SK-N-SH (cell line): ENCODE measurements around the gene S100A16. TPM values are rescaled to one million over a fixed set of nuclear protein-coding genes. Genes with fewer than 3 reads are reported as not detected.

ENCODE experiments used
- CTCF ChIA-PET: fragments of 300-600, 350-600 bp; formaldehyde crosslinking; extraction: SDS; loops from one replicate; lab custom pipeline; 2021; lab: Yijun Ruan, JAX
- POLR2A ChIA-PET: fragments of 350-600 bp; sonication (Branson Sonifier 250); formaldehyde crosslinking; extraction: SDS; loops from one replicate; lab custom pipeline; 2020; ENCODE audit warnings: antibody characterized with exemption, inconsistent platforms; lab: Yijun Ruan, JAX
- DNase-seq: peaks from one replicate; pipeline ENCODE4 v3.0.0; 2012
- H2AFZ ChIP-seq: fragments of 200-600 bp; sonication (generic); 2 replicates; pipeline ENCODE4 v1.8.1; 2016; ENCODE audit warnings: antibody characterized with exemption, mild to moderate bottlenecking, low read depth
- H3F3A ChIP-seq: fragments of 200-600 bp; sonication (generic); replicated peaks from 2 replicates; pipeline ENCODE3; 2016; ENCODE audit warnings: antibody characterized with exemption, mild to moderate bottlenecking; ENCODE audit not compliant: insufficient read depth
- H3K27ac ChIP-seq, 2 experiments: fragments of 200-500 bp in 1 of 2; fragments of 200-600 bp in 1 of 2; sonication (Bioruptor generic) in 1 of 2; sonication (generic), shearing (Covaris generic) in 1 of 2; 2 replicates each; pipeline versions ENCODE4 v1.5.1 to v1.6.1; 2014 to 2016; ENCODE audit warnings: low read depth in 2 of 2, inconsistent platforms in 1 of 2, low read length in 1 of 2, mild to moderate bottlenecking in 1 of 2, mixed read lengths in 1 of 2
- H3K27me3 ChIP-seq: fragments of 200-600 bp; sonication (generic), shearing (Covaris generic); 2 replicates; pipeline ENCODE4 v1.6.1; 2016; ENCODE audit warnings: mixed run types; ENCODE audit not compliant: insufficient read depth
- H3K36me3 ChIP-seq, 2 experiments: fragments of 200-500 bp in 1 of 2; fragments of 200-600 bp in 1 of 2; sonication (Bioruptor generic) in 1 of 2; sonication (generic) in 1 of 2; replicated peaks in 1 of 2; 2 replicates each; pipeline versions ENCODE3 to v1.5.1; 2014 to 2016; ENCODE audit warnings: low read length in 1 of 2, mild to moderate bottlenecking in 1 of 2; ENCODE audit not compliant: insufficient read depth in 2 of 2, control insufficient read depth in 1 of 2
- H3K4me1 ChIP-seq, 2 experiments: fragments of 200-500 bp in 1 of 2; fragments of 200-600 bp in 1 of 2; sonication (Bioruptor generic) in 1 of 2; sonication (generic), shearing (Covaris generic) in 1 of 2; 2 replicates each; pipeline versions ENCODE4 v1.5.1 to v1.6.1; 2014 to 2016; ENCODE audit warnings: low read depth in 1 of 2, low read length in 1 of 2, mixed run types in 1 of 2; ENCODE audit not compliant: insufficient read depth in 2 of 2, control insufficient read depth in 1 of 2
- H3K4me2 ChIP-seq: fragments of 200-600 bp; sonication (generic), shearing (Covaris generic); 2 replicates; pipeline ENCODE4 v1.6.1; 2017; ENCODE audit warnings: mixed run types
- H3K4me3 ChIP-seq, 2 experiments: fragments of 200-500 bp in 1 of 2; fragments of 200-600 bp in 1 of 2; sonication (Bioruptor generic) in 1 of 2; sonication (generic), shearing (Covaris generic) in 1 of 2; 2 replicates each; pipeline versions ENCODE4 v1.5.1 to v1.8.1; 2014 to 2016; ENCODE audit warnings: low read depth in 2 of 2, inconsistent platforms in 1 of 2, low read length in 1 of 2, mild to moderate bottlenecking in 1 of 2, mixed read lengths in 1 of 2, moderate library complexity in 1 of 2
- H3K79me2 ChIP-seq: fragments of 200-600 bp; sonication (generic); 2 replicates; pipeline ENCODE4 v1.8.1; 2017; ENCODE audit warnings: mild to moderate bottlenecking; ENCODE audit not compliant: insufficient read depth
- H3K9ac ChIP-seq: fragments of 200-600 bp; sonication (generic); 2 replicates; pipeline ENCODE4 v1.6.1; 2017; ENCODE audit warnings: mixed run types
- H3K9me2 ChIP-seq: fragments of 200-600 bp; sonication (generic); 2 replicates; pipeline ENCODE4 v1.6.1; 2017; ENCODE audit warnings: mixed run types
- H3K9me3 ChIP-seq: fragments of 200-600 bp; sonication (generic); 2 replicates; pipeline ENCODE4 v1.6.1; 2017; ENCODE audit warnings: mixed run types, mild to moderate bottlenecking, moderate library complexity
- H4K20me1 ChIP-seq: fragments of 200-600 bp; sonication (generic); 2 replicates; pipeline ENCODE4 v1.6.1; 2017; ENCODE audit warnings: mild to moderate bottlenecking, mixed run types; ENCODE audit not compliant: insufficient read depth
- EP300 ChIP-seq, 2 experiments: IDR thresholded peaks; 2 replicates each; pipeline versions ENCODE4 v1.4.0 to v1.6.1; 2012; ENCODE audit warnings: borderline replicate concordance in 1 of 2, low read depth in 1 of 2, low read length in 1 of 2
- FOSL2 ChIP-seq: IDR thresholded peaks from 2 replicates; pipeline ENCODE4 v1.4.0; 2012; ENCODE audit warnings: low read depth, mild to moderate bottlenecking, moderate library complexity, borderline replicate concordance
- FOXJ3 ChIP-seq: sonication (generic); formaldehyde crosslinking; IDR thresholded peaks from 2 replicates; pipeline ENCODE4 v1.5.1; 2020; ENCODE audit warnings: mild to moderate bottlenecking, missing genetic modification reagents
- FOXM1 ChIP-seq: IDR thresholded peaks from 2 replicates; pipeline ENCODE4 v1.4.0; 2012; ENCODE audit warnings: low read depth, mild to moderate bottlenecking
- GABPA ChIP-seq: IDR thresholded peaks from 2 replicates; pipeline ENCODE4 v1.4.0; 2012; ENCODE audit warnings: low read depth, mild to moderate bottlenecking
- GATA2 ChIP-seq: sonication (generic); formaldehyde crosslinking; IDR thresholded peaks from 2 replicates; pipeline ENCODE4 v1.5.0; 2020; ENCODE audit warnings: mild to moderate bottlenecking, missing genetic modification reagents
- MEF2A ChIP-seq: IDR thresholded peaks from 2 replicates; pipeline ENCODE4 v1.4.0; 2012; ENCODE audit warnings: low read depth, borderline replicate concordance
- NRF1 ChIP-seq: IDR thresholded peaks from 2 replicates; pipeline ENCODE4 v1.6.1; 2012; ENCODE audit warnings: low read depth, mild to moderate bottlenecking, low read length
- POLR2AphosphoS5 ChIP-seq: IDR thresholded peaks from 2 replicates; pipeline ENCODE4 v1.6.1; 2012; ENCODE audit warnings: low read depth, low read length
- RAD21 ChIP-seq: IDR thresholded peaks from 2 replicates; pipeline ENCODE4 v1.6.1; 2012; ENCODE audit warnings: mild to moderate bottlenecking, low read length
- SMC3 ChIP-seq: IDR thresholded peaks from 2 replicates; pipeline ENCODE4 v1.6.1; 2012; ENCODE audit warnings: low read depth, low read length, improper control_type of control experiment
- TAF1 ChIP-seq: IDR thresholded peaks from 2 replicates; pipeline ENCODE4 v1.6.1; 2012; ENCODE audit warnings: low read depth, mild to moderate bottlenecking, low read length, moderate library complexity, borderline replicate concordance
- TCF12 ChIP-seq: IDR thresholded peaks from 2 replicates; pipeline ENCODE4 v1.4.0; 2012
- TEAD4 ChIP-seq: IDR thresholded peaks from 2 replicates; pipeline ENCODE4 v1.4.0; 2012; ENCODE audit warnings: mild to moderate bottlenecking, borderline replicate concordance; ENCODE audit not compliant: insufficient read depth
- YY1 ChIP-seq: IDR thresholded peaks from 2 replicates; pipeline ENCODE4 v1.4.0; 2012; ENCODE audit warnings: low read depth, mild to moderate bottlenecking
- WGBS: methylation state at CpG from one replicate; pipeline ENCODE4 v1.1.6; 2017; ENCODE audit warnings: low lambda C conversion rate; 5-methylcytosine and 5-hydroxymethylcytosine counted together
- polyA plus RNA-seq, 3 experiments: library from polyadenylated mRNA; depleted of rRNA; stranded (reverse); fragments of >200 nt; gene quantifications; 2 replicates each; pipeline ENCODE4 v1.2.3, GENCODE V29; 2012
- TF ChIP-seq, protein P1 (sequence below): IDR thresholded peaks from 2 replicates; pipeline ENCODE4; 2012
- TF ChIP-seq, protein P2 (sequence below): fragments of 200-600 bp; sonication (generic); IDR thresholded peaks from 2 replicates; pipeline ENCODE4 v1.6.1; 2017; ENCODE audit warnings: antibody characterized with exemption, mild to moderate bottlenecking, moderate library complexity
- TF ChIP-seq, protein P3 (sequence below): IDR thresholded peaks from 2 replicates; pipeline ENCODE4 v1.4.0; 2012; ENCODE audit warnings: low read depth
- TF ChIP-seq, protein P4 (sequence below): IDR thresholded peaks from 2 replicates; pipeline ENCODE4 v1.4.0; 2012; ENCODE audit warnings: low read depth, borderline replicate concordance

The S100A16 gene
- polyA plus RNA-seq, 1 of the 3 experiments (the other 2 are of a cell fraction) = 512 TPM

DNA sequence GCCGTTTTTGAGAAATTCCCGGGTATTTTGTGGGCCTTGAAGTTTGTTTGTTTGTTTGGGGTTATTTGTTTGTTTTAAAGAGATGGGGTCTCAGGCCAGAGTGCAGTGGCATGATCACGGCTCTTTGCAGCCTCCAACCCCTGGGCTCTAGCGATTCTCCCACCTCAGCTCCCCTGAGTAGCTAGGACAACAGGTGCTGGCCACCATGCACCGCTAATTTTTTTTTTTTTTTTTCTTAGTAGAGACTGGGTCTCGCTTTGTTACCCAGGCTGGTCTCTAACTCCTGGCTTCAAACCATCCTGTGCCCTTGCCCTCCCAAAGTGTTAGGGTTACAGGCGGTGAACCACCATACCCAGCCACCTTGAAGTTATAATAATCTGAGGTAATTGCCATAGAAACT, 22.9 kb upstream of the S100A16 start:
- Histone ChIP-seq H3K9me2 (no peaks in the 10 kb centered on the region), H3K27me3 (no peaks in the 10 kb centered on the region), H4K20me1 (peaks cover 3% of the 10 kb centered on the region; the same call in 1 of the 2 replicates), H3F3A (peaks cover 24% of the 10 kb centered on the region), H3K9me3 (no peaks in the 10 kb centered on the region), H3K4me2 (peak overlapping the region; percentile 88), H3K9ac (no peak overlapping the region), H3K4me3 (peak overlapping the region in 1 of 2 experiments; percentile 97; a peak in 2 of 4 replicates), H3K36me3 (peaks cover 40 to 55% of the 10 kb centered on the region in 2 experiments), H2AFZ (no peak overlapping the region), H3K79me2 (peaks cover 66% of the 10 kb centered on the region), H3K4me1 (no peaks in the 10 kb centered on the region; a peak in 1 of 4 replicates), H3K27ac (no peak overlapping the region)
- 74% methylated on average over 7 of the region's 7 CpGs for WGBS
- DNase-seq = no peak
- CTCF ChIA-PET = interaction anchor here (2.1 kb wide), 1 partner anchor 125 kb away, joined by 11 read pairs; no protein-coding TSS in a partner anchor
- no peak for TF ChIP-seq FOXJ3
- no peak for TF ChIP-seq TCF12
- TF ChIP-seq SMC3 = no peak
- no peak for TF ChIP-seq RAD21
- no peak for TF ChIP-seq GABPA
- no peak for TF ChIP-seq GATA2 (CRISPR knock-in tag)
- TF ChIP-seq, protein P1, sequence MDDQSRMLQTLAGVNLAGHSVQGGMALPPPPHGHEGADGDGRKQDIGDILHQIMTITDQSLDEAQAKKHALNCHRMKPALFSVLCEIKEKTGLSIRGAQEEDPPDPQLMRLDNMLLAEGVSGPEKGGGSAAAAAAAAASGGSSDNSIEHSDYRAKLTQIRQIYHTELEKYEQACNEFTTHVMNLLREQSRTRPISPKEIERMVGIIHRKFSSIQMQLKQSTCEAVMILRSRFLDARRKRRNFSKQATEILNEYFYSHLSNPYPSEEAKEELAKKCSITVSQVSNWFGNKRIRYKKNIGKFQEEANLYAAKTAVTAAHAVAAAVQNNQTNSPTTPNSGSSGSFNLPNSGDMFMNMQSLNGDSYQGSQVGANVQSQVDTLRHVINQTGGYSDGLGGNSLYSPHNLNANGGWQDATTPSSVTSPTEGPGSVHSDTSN = no peak
- POLR2A ChIA-PET = interaction anchor here (2.6 kb wide), 1 partner anchor 11 kb away, joined by 32 read pairs; no protein-coding TSS in a partner anchor

DNA sequence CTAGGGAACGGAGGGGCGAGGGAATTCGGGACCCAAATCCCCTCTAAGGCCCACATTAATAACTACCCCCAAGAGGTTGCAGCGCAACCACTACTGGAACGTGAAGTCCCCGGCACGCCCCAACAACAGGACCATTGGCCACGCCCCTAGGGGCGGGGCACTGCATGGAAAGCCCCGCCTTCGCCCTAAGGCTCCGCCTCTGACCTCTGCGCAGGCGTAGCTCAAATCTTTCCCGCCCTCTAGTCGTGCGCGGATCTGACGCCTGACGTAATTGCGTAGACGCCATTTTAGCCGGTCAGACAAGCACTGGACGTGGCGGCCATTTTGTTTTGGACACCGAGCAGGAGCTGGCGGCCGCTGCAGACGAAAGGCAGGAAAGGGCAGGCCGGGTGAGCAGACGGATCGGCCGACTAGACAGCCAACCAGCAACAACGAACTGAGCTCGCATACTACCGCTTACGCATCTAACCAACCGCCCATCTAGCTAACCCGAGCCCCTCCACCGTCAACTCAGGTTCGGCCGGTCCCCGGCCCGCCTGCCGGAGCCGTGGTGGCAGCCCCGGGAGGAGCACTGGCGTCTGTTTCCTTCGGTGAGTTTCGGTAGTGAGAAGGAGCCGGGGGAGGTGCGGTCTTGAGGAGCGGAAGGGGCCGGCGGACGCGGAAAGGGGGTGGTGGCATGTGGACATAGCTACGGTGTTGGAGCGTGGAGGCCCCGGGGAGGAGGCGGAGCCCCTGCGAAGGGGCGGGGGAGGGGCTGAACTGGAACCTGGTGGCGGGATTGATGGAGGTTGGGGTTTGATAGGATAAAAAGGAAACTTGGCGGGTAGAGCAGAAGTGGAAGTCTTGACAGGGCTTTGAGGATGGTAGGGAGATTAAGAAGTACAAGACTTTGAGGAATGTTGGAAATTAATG, 21.1 kb upstream of the S100A16 start, which contains the start of gene CHTOP:
TSS of gene CHTOP (plus strand) at position 313 of the 912 bp plus-strand sequence. CDS start 2,523 bp downstream, outside the sequence.
- Histone ChIP-seq H3K36me3 (peaks cover 29 to 36% of the 10 kb centered on the region in 2 experiments), H3K4me1 (no peaks in the 10 kb centered on the region; a peak in 1 of 4 replicates), H3F3A (peaks cover 20% of the 10 kb centered on the region), H3K4me2 (peak within 1 kb of the TSS; percentile 90), H2AFZ (no peak within 1 kb of the TSS), H3K9me2 (no peaks in the 10 kb centered on the region), H4K20me1 (peaks cover 3% of the 10 kb centered on the region; the same call in 1 of the 2 replicates), H3K9me3 (no peaks in the 10 kb centered on the region), H3K27me3 (no peaks in the 10 kb centered on the region), H3K4me3 (peak within 1 kb of the TSS; percentile 91 to 97), H3K27ac (peak within 1 kb of the TSS; percentile 100), H3K79me2 (peaks cover 53% of the 10 kb centered on the region), H3K9ac (peak within 1 kb of the TSS; percentile 100)
- peak; percentile 94 for DNase-seq
- CTCF ChIA-PET = interaction anchor here (1.0 to 2.7 kb wide), 9 partner anchors 10 to 351 kb away, joined by 3 to 11 read pairs (median 6); partner anchors contain the start of gene S100A14
- 5% methylated on average over 37 of the region's 65 CpGs for WGBS
- POLR2A ChIA-PET = interaction anchor here (0.6 to 2.6 kb wide), 13 partner anchors 13 to 356 kb away, joined by 3 to 32 read pairs (median 3); partner anchors contain the start of genes RPS27, S100A14 and SNAPIN
- TF ChIP-seq TAF1 (peak; percentile 84), GATA2 (CRISPR knock-in tag) (no peak), MEF2A (no peak), TCF12 (0 out of 2 replicates have a peak, but pooled peaks have one; percentile 27), FOXM1 (no peak), NRF1 (peak; percentile 98), EP300 (IDR thresholded peaks at IDR 0.05; ENCODE audit: borderline replicate concordance in 1 of 2, low read depth in 1 of 2, low read length in 1 of 2) (no peak), FOSL2 (no peak), TEAD4 (peak; percentile 97), YY1 (peak; percentile 99), POLR2AphosphoS5 (peak; percentile 88)
- TF ChIP-seq, protein P1 = 0 out of 2 replicates have a peak, but pooled peaks have one; percentile 14
- TF ChIP-seq, protein P2, sequence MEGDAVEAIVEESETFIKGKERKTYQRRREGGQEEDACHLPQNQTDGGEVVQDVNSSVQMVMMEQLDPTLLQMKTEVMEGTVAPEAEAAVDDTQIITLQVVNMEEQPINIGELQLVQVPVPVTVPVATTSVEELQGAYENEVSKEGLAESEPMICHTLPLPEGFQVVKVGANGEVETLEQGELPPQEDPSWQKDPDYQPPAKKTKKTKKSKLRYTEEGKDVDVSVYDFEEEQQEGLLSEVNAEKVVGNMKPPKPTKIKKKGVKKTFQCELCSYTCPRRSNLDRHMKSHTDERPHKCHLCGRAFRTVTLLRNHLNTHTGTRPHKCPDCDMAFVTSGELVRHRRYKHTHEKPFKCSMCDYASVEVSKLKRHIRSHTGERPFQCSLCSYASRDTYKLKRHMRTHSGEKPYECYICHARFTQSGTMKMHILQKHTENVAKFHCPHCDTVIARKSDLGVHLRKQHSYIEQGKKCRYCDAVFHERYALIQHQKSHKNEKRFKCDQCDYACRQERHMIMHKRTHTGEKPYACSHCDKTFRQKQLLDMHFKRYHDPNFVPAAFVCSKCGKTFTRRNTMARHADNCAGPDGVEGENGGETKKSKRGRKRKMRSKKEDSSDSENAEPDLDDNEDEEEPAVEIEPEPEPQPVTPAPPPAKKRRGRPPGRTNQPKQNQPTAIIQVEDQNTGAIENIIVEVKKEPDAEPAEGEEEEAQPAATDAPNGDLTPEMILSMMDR = no peak
- TF ChIP-seq, protein P3, sequence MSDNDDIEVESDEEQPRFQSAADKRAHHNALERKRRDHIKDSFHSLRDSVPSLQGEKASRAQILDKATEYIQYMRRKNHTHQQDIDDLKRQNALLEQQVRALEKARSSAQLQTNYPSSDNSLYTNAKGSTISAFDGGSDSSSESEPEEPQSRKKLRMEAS = no peak; the same call in none of the 2 replicates
- TF ChIP-seq, protein P4, sequence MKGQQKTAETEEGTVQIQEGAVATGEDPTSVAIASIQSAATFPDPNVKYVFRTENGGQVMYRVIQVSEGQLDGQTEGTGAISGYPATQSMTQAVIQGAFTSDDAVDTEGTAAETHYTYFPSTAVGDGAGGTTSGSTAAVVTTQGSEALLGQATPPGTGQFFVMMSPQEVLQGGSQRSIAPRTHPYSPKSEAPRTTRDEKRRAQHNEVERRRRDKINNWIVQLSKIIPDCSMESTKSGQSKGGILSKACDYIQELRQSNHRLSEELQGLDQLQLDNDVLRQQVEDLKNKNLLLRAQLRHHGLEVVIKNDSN = 0 out of 2 replicates have a peak, but pooled peaks have one; percentile 52
